Measurements from ENCODE around the gene ENOX1.
A peak's percentile ranks its signal among the peaks of the same experiment; 100 is the strongest.

ENOX1 gene

DNA sequence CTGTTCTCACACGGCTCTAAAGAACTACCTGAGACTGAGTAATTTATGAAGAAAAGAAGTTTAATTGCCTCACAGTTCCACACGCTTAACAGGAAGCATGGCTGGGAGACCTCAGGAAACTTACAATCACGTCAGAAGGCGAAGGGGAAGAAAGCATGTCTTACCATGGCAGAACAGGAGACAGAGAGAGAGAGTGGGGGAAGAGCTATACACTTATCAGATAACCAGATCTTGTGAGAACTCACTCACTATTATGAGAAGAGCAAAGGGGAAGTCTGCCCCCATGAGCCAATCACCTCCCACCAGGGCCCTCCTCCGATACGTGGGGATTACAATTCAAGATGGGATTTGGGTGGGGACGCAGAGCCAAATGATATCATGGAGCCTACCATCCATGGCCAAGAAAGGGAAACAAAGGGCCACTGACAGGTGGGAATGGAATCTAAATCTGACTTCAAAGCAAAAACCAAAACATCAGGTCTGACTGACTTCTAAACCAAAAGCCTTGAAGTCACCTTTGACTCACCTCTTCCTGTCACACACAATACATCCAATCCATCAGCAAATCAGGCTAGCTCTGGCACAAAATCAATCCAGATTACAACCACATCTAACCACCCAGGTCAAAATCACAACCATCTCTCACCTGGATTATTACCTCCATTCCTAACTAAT, 189.7 kb downstream of the ENOX1 start:
- DNase-seq: no peak

GRCh38 chr13:43596006-43596405, 190.8 kb downstream of the ENOX1 start:
- DNase-seq: no peak

- DNase-seq: no peak
These were observed 199.4 kb downstream of the ENOX1 start for GRCh38 chr13:43587376-43587775.

GRCh38 chr13:43584751-43585150, 202.0 kb downstream of the ENOX1 start:
- no peak for DNase-seq

- peak; percentile 15 for DNase-seq
These were observed 203.5 kb downstream of the ENOX1 start for GRCh38 chr13:43583321-43583720.

GRCh38 chr13:43580280-43580679, 206.5 kb downstream of the ENOX1 start:
- DNase-seq: no peak

DNA sequence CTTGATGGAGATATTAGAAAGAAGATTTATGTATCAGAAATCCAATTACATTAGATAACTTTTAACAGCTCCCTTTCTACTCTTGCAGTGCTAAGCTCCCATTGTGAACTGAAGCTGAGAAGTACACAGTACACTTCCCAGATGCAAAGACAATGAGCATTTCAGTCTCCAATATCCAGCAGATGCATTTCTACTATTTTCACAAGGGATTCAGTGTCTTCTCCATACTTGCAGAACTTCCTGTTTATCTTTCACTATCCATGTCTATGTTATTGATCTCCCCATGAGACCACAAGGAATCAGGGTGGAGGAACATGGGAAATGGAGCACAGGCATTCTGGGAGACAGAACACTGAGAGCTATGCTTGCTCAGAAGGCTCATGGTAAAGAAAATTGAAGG, 207.5 kb downstream of the ENOX1 start:
- no peak for DNase-seq

DNA sequence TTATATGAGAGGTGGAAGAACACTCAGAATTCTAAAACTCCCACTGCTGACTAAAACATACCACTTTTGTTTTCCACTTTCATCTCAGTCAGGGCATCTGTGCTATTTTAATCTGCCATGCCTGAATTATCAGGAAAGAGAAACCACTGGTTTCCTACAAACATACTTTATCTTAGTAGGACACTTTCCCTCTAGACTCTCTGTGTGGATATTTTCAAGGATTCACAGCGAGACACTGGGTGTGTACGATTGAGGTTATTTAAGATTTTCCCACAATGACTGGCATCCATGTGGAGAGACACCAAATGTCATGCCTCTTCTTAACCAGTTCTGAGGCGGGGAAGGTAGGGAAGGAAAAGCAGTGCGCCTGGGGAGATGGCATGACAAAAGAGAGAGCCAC, 212.2 kb downstream of the ENOX1 start:
- DNase-seq: peak; percentile 12

GRCh38 chr13:43573802-43574514, 212.8 kb downstream of the ENOX1 start:
- DNase-seq: peak; percentile 59

DNA sequence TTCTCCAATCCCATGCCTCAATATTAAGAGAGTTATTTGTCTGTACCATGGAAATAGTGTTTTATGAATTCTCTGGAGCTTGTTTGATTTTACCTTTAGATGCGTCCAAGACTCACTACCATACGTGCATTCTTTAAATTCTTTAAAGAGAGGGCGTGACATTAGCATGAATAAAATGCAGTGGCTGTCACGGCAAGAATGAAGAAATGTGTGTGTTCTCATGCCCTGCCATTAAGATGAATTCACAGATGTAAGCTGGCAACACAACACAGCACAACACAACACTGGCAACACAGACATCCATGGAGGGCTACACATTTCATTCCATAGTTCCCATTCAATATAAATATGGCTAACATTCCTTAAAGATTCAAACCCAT, 213.4 kb downstream of the ENOX1 start:
- peak; percentile 48 for DNase-seq

GRCh38 chr13:43572656-43573360, 214.0 kb downstream of the ENOX1 start:
- peak; percentile 93 for DNase-seq

- DNase-seq: no peak
These were observed 217.1 kb downstream of the ENOX1 start for GRCh38 chr13:43569658-43570057.

DNA sequence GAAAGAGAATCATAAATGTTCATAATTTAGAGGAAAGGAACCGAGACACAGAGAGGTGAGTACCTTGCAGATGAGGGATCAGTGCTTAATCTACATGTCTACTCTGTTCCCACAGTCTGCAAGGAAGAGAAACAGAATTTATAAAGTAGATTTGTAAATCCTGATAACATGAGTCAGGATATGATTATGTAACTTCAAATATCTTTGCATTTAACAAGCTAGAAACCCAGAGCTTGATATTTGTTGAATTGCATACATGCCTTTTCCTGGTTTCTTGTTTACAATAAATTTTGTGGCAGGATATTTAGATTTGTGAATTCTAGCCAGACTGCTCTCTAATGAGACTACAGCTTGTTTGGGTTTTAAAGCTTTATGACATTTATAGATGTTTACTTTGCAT, 219.2 kb downstream of the ENOX1 start:
- peak; percentile 60 for DNase-seq

DNA sequence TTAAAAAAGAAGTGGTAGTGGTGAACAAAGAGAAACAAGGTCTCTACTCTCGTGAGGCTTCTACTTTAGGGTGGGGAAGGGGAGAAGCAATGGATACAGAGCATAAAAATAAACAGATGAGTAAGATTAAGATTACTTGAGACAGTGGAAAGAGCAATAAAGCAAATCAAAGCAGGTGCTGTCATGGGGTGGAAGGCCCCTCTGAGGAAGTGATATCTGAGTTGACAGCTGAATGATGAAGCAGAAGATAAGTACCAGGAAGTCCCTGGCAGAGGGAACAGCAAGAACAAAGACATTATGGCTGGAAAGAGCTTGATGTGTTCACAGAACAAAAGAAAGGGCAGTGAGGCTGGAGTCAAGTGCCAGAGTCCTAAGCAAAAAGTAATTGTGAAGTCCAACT, 221.8 kb downstream of the ENOX1 start:
- DNase-seq: no peak

GRCh38 chr13:43561081-43561480, 225.7 kb downstream of the ENOX1 start:
- no peak for DNase-seq

GRCh38 chr13:43558939-43559338, 227.8 kb downstream of the ENOX1 start:
- DNase-seq: no peak

DNA sequence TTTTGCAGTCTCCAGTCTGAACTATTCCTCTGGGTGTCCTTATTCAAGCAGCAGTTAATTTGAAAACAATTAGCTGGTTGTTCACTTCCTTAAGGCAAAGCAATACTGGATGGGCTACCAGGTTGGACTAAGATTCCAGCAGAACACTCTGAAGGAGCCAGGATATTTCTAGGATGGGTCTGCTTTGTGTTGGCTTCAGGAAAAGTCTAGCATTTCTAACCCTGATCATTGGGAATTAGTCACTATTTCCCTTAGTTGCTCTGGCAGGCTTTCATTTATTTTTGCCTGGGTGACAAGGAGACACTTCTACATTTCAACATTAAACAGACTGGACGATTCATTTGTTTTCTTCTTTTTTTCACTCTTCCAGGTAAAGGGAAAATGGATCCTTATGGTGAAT, 228.4 kb downstream of the ENOX1 start:
- DNase-seq: no peak

DNA sequence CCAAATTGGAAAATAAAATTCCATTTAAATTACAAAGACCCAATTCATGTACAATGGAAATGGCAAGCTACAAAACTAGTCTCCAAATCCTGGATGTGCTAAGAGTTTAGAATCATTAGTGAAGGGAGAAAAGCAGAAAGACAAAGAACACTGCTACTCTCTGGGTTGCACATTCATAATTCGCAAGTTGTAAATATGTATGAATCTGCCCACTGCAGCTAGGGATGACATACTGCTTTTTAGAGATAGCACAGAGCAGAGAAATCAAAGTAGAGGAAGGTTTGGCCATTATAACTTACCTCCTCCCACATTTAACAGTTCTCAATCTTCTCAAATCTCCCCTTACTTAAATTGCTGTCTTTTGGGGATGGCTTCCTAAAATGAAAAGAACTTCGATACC, 231.1 kb downstream of the ENOX1 start:
- no peak for DNase-seq

DNA sequence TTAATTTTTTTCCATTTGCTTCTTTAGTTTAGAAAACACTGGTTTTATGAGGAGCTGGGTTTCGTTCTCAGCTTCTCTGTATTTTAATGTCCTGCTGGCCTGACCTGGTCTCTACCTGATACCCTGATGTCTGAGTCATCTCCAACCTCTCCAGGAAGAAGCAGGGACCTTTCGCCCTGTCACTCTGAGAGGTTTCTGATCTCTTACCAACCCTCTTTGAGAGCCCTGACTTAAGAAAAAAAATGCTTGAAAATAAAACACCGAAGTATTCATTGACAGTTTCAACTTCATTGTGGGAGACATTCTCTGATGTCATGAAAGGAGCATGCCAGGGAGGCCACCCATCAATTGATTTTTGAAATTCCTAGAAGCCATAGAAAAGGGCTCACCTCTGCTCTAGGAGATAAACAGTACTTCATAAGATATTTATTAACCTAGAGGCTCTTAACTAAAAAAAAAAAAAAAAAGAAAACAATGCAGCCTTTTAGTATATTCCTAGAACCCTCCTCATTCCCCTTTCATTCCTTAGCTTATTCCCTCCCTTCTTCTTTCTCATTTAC, 234.8 kb downstream of the ENOX1 start:
- DNase-seq: no peak

DNA sequence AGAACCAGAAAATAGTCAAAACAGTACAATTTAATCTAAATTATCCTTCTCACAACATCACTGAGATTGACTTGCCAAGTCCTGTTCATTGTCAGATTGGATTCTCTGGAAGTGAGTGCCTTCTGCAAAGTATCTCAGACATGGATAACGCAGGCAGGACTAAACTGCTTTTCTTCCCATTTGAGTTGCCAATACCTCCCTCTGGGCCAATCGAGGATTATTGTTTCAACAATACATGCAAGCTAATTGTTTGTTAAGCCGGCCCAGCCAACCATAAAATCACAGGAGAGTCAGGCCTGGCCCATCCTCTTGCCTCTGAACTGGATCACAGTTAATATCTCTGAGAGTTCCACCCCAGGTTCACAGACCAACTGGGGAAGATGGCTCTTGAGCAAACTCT, 240.0 kb downstream of the ENOX1 start:
- DNase-seq: no peak

DNA sequence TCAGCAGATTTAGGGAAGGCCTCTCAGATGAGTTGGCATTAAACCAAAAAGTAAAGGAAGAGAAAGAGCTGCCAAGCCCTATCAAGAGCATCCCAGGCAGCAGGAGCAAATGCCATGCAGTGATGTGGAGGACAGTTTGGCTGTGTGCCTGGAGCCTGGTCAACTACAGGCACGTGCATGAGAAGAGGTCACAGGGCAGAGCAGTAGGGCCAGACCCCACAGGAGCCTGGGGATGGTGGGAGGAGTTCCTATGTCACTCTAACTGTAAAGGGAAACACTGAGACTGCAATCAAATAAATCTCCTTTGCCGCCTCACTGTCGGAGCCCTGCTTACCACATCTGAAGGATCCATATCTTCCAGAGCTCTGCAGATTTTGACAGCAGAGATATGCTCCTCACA, 240.5 kb downstream of the ENOX1 start:
- peak; percentile 11 for DNase-seq

- DNase-seq: peak; percentile 61
These were observed 241.4 kb downstream of the ENOX1 start for GRCh38 chr13:43545317-43545874.

DNA sequence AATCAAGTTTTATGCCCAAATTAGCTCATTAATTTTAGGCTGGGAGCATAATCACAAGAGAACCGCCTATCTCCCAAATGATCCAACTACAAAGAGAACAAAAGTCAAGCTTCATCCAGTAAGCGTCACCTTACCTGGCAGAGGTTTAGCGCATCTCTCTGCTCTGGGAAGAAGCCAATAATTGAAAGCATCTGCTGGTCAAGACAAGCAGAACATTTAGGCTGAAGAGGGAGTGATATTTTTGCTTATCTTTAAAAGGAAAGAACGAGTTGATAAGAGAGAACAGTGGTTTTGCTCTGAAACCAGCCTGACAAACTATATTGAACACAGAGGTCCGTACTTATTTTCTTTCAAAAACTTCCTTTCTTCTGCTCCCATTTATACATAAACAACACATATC, 242.1 kb downstream of the ENOX1 start:
- no peak for DNase-seq
